T-helper 2 cell (primary cell): ENCODE measurements around the gene RPS19BP1.

Experiments used
- DNase-seq, 5 experiments: peaks; one replicate each; pipeline versions ENCODE4 v3.0.0 to v3.0.0-alpha.2; 2012 to 2022

Gene RPS19BP1

GRCh38 chr22:39558950-39559349 is 26.4 kb upstream of the RPS19BP1 start:
- no peak for DNase-seq

- DNase-seq: no peak
These were observed 25.7 kb upstream of the RPS19BP1 start for GRCh38 chr22:39558254-39558727.

GRCh38 chr22:39556970-39557841 is 24.7 kb upstream of the RPS19BP1 start:
- DNase-seq: peak in 3 of 5 experiments; percentile 24 to 71 (median 35)

GRCh38 chr22:39554151-39554550 is 21.6 kb upstream of the RPS19BP1 start:
- no peak for DNase-seq

GRCh38 chr22:39553429-39553828 is 20.9 kb upstream of the RPS19BP1 start:
- DNase-seq: no peak

- DNase-seq: no peak
These were observed 15.0 kb upstream of the RPS19BP1 start for GRCh38 chr22:39547587-39547947.

- DNase-seq: no peak
These were observed 14.5 kb upstream of the RPS19BP1 start for GRCh38 chr22:39546889-39547586.

- DNase-seq: peak; percentile 31 to 71 (median 56)
These were observed 13.1 kb upstream of the RPS19BP1 start for GRCh38 chr22:39545386-39546365.

GRCh38 chr22:39543095-39543494 is 10.5 kb upstream of the RPS19BP1 start:
- peak in 1 of 5 experiments; percentile 56 for DNase-seq

- no peak for DNase-seq
These were observed 5.4 kb upstream of the RPS19BP1 start for GRCh38 chr22:39537975-39538374.

- no peak for DNase-seq
These were observed 4.2 kb upstream of the RPS19BP1 start for GRCh38 chr22:39536711-39537110.

- DNase-seq: no peak
These were observed 3.4 kb upstream of the RPS19BP1 start for GRCh38 chr22:39535831-39536449.

- DNase-seq: no peak
These were observed 2.8 kb upstream of the RPS19BP1 start for GRCh38 chr22:39535357-39535725.

GRCh38 chr22:39534591-39535356 is 2.2 kb upstream of the RPS19BP1 start:
- DNase-seq: peak; percentile 58 to 75 (median 72)

- no peak for DNase-seq
These were observed 1.6 kb upstream of the RPS19BP1 start for GRCh38 chr22:39534092-39534506.

- peak in 1 of 5 experiments; percentile 68 for DNase-seq
These were observed 1.7 kb downstream of the RPS19BP1 start for GRCh38 chr22:39530692-39531331.

GRCh38 chr22:39530116-39530515 is 2.4 kb downstream of the RPS19BP1 start:
- no peak for DNase-seq

- DNase-seq: no peak
These were observed 3.1 kb downstream of the RPS19BP1 start for GRCh38 chr22:39529487-39529851.

GRCh38 chr22:39528681-39529486 is 3.7 kb downstream of the RPS19BP1 start:
- peak; percentile 80 to 96 (median 87) for DNase-seq

GRCh38 chr22:39528080-39528661 is 4.4 kb downstream of the RPS19BP1 start:
- no peak for DNase-seq
